Tibial artery (tissue), 4 donors: ENCODE data around the gene MPO.

Experiments
- DNase-seq, 2 donors: peaks; one replicate each; pipeline ENCODE4 v3.0.0-alpha.2; 2019
- H3K27ac ChIP-seq, 2 donors: fragments of 200-600 bp; sonication (generic) in 1 of 2; 1 replicate in 1 of 2; 2 replicates in 1 of 2; pipeline ENCODE4 v1.5.1; 2018 to 2019; ENCODE audit warnings: mild to moderate bottlenecking in 1 of 2
- H3K27me3 ChIP-seq, 2 donors: fragments of 200-600 bp; sonication (generic) in 1 of 2; one replicate each; pipeline versions ENCODE4 v1.5.1 to v1.6.0; 2016 to 2019
- H3K36me3 ChIP-seq, 3 donors: fragments of 200-600 bp; sonication (generic) in 2 of 3; one replicate each; pipeline ENCODE4 v1.5.1; 2016 to 2019; ENCODE audit warnings: mild to moderate bottlenecking in 2 of 3
- H3K4me1 ChIP-seq, 4 donors: fragments of 200-600 bp; sonication (generic) in 2 of 4; 1 replicate in 3 of 4; 2 replicates in 1 of 4; pipeline ENCODE4 v1.5.1; 2016 to 2019
- H3K4me3 ChIP-seq, 2 donors: fragments of 200-600 bp; sonication (generic) in 1 of 2; 1 replicate in 1 of 2; 2 replicates in 1 of 2; pipeline ENCODE4 v1.5.1; 2018 to 2019; ENCODE audit warnings: mild to moderate bottlenecking in 2 of 2
- H3K9me3 ChIP-seq, 3 donors: fragments of 200-600 bp; sonication (generic) in 1 of 3; one replicate each; pipeline ENCODE4 v1.5.1; 2016 to 2019
- intact Hi-C: fragments of 100-400 bp; cut with DNase I; formaldehyde crosslinking; loops from one replicate; pipeline ENCODE4 v1.15.0; 2023; ENCODE audit warnings: low total_unique reads
- TF ChIP-seq, protein P1 (sequence below), 2 experiments: fragments of 200-600 bp in 1 of 2; fragments of 450-650 bp in 1 of 2; IDR thresholded peaks; one replicate each; pipeline ENCODE4 v1.5.1; 2017 to 2019; ENCODE audit warnings: antibody characterized with exemption in 2 of 2, mild to moderate bottlenecking in 1 of 2, moderate library complexity in 1 of 2

The MPO gene

DNA sequence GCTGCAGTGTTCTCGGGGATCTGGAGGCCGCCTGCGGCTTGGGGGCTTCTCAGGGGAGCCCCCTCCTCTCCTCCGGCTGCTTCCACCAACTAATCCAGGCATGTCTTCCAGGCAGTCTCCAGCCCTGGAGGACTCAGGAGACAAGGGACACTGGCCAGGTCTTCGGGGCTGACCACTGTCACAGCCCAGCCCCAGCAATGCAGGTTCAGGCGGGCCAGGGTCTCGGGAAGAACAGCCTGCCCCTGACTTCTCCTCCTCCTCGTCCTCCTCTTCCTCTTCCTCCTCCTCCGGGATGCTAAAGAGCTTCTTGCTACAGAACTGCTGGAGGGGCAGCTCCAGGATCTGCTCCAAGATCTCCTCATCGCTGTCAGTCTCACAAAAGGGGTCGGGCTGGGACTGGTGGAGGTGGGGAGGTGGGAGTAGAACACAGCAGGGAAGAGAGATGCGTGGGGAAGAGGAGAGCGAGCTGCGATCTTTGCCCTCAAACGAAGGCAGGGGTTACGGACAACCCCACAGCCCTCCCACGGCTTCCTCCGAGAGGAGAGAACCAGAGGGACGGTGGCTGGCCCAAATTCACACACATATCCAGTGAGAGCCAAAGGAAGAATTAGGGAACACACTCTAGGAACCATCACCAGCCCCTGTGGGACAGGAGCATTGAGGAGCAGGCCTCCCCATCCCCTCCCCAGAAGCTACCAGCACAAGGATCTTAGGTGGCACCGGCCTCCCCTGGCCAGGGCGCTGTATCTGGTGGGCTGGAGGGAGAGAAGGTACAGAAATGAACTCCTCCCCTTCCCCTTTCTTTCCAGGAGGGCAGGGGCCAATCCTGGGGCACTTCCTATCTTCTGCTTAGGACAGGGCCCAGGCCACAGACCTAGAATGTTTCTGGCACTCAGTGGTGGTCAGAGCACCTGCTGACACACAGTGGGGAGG is 28.5 kb upstream of the MPO start:
- H3K4me3 ChIP-seq: no peak overlapping the region
- peak in 1 of 2 donors; percentile 10 for DNase-seq
- H3K9me3 ChIP-seq: no peaks in the 10 kb centered on the region
- TF ChIP-seq, protein P1, sequence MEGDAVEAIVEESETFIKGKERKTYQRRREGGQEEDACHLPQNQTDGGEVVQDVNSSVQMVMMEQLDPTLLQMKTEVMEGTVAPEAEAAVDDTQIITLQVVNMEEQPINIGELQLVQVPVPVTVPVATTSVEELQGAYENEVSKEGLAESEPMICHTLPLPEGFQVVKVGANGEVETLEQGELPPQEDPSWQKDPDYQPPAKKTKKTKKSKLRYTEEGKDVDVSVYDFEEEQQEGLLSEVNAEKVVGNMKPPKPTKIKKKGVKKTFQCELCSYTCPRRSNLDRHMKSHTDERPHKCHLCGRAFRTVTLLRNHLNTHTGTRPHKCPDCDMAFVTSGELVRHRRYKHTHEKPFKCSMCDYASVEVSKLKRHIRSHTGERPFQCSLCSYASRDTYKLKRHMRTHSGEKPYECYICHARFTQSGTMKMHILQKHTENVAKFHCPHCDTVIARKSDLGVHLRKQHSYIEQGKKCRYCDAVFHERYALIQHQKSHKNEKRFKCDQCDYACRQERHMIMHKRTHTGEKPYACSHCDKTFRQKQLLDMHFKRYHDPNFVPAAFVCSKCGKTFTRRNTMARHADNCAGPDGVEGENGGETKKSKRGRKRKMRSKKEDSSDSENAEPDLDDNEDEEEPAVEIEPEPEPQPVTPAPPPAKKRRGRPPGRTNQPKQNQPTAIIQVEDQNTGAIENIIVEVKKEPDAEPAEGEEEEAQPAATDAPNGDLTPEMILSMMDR (IDR thresholded peaks at IDR 0.05): no peak
- H3K36me3 ChIP-seq: peaks cover 0 to 65% (median 4%) of the 10 kb centered on the region in 3 donors
- intact Hi-C loops: no loop called here
- no peaks in the 10 kb centered on the region for H3K27me3 ChIP-seq
- no peaks in the 10 kb centered on the region for H3K4me1 ChIP-seq
- no peak overlapping the region for H3K27ac ChIP-seq

DNA sequence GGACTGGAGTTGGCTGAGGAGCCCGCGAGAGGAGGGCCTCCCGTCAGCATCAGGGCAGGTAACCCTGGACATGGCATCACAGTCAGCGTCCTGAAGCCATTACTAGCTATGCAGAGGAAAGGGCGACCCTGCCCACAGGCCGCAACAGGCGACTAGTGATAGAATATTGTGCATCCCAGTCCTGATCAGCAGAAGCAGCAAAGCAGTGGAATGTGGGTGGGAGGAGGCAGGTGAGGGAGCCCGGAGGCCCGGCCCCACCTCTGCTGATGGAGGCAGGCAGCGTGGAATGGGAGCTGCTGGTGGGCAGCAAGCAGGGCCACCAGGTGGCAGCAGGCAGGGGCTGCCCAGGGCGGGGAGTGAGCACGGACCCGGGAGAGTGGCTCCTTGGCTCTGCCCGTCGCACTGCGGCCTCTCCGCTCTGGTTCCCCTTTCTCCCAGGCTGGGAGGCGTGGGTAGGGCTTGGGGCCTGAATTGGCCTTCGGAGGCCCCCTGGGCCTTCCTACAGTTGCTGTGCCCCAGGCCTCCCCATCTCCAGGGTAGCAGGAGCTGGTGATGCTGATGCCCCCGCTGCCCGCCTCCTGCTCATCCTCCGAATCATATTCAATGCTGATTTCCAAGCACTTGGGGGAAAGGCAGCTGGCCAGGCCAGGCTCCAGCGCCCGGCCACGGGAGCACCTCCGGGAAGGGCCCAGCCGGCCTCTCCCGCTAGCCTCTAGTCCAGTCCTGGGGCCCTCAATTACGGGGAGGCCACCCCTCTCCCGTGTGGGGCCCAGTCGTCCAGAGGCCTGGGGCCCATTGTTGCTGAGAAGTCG is 27.6 kb upstream of the MPO start:
- H3K27me3 ChIP-seq: no peaks in the 10 kb centered on the region
- H3K4me3 ChIP-seq: no peak overlapping the region
- peak; percentile 11 to 60 for DNase-seq
- no peak overlapping the region for H3K27ac ChIP-seq
- no peaks in the 10 kb centered on the region for H3K9me3 ChIP-seq
- intact Hi-C loops: no loop called here
- no peaks in the 10 kb centered on the region for H3K4me1 ChIP-seq
- peaks cover 0 to 65% (median 4%) of the 10 kb centered on the region in 3 donors for H3K36me3 ChIP-seq
- TF ChIP-seq, protein P1 (IDR thresholded peaks at IDR 0.05): no peak

DNA sequence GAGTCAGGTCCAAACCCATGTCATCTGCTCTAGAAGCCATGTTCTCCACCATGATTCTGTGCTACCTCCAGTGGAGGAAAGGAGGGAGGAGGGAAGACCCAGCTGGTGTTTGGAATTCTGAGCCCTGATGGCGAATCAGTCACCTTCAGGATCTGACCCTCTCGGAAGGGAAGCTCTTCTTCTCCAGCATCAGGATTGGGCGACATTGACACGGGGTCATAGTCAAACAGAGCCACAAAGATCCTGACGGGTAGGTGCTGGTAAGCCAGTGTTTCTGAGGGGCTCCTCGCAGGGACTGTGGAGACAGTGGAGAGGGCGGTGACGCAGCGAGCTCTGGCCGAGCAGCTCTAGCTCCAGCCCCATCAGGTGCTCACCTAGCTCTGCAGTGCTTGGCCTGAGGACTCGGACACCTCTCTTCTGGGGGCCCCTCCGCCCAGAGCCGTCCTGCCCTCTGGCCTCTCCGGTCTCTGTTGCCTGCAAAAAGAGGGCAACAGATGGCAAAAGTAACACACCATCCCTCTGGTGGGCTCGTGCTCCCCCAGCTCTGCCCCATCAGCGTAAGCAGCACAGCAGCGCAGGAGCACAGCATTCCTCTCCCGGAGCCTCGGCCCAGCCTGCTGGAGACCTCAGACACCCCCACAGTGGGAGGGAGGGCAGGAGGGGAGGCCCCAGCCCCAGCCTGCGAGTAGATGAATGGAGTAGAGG is 26.9 kb upstream of the MPO start:
- Histone ChIP-seq H3K4me3 (no peak overlapping the region), H3K4me1 (no peaks in the 10 kb centered on the region), H3K36me3 (peaks cover 0 to 70% (median 4%) of the 10 kb centered on the region in 3 donors), H3K27ac (no peak overlapping the region), H3K27me3 (no peaks in the 10 kb centered on the region), H3K9me3 (no peaks in the 10 kb centered on the region)
- TF ChIP-seq, protein P1 (IDR thresholded peaks at IDR 0.05): no peak
- DNase-seq: peak in 1 of 2 donors; percentile 16
- intact Hi-C loops: no loop called here

DNA sequence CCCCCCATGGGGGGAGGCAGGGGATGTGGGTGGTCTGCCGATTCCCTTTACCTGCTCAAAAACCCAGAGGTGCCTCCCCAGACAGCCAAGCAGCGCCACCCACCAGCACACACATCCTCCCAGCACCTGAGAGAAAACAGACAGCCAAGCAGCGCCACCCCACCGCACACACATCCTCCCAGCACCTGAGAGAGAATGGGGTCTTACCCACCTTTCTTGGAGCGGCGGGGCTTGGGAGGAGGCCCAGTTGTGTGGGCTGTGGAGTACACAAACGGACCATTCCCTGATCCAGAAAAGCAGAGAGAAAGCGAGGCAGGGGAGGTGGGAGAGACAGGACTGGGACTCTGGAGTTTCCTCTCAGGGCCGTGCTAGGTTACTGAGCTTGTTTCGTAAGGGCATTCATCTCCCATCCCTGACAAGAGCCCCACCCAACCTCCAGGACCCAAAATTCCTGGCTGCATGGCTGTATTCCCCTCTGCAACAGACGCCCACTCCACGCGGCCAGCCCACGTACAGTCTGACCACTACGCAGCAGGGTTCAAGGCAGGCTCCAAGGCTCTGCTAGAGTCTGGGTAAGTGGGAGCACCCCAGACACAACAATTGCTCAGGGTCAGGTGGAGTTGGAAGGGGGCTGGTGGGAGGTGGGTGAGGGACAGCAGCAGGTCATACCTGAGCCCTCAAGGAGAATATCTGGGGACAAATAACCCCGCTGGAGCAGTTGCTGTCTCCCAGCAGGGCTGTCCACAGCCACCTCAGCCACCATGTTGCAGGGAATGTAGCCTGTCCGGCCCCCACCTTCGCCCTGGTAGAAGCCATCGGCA is 25.6 kb upstream of the MPO start:
- H3K4me3 ChIP-seq: no peak overlapping the region
- TF ChIP-seq, protein P1 (IDR thresholded peaks at IDR 0.05): no peak
- intact Hi-C loops: no loop called here
- DNase-seq: peak in 1 of 2 donors; percentile 9
- no peak overlapping the region for H3K27ac ChIP-seq
- H3K9me3 ChIP-seq: no peaks in the 10 kb centered on the region
- no peaks in the 10 kb centered on the region for H3K4me1 ChIP-seq
- peaks cover 0 to 70% (median 15%) of the 10 kb centered on the region in 3 donors for H3K36me3 ChIP-seq
- H3K27me3 ChIP-seq: no peaks in the 10 kb centered on the region
